Measurements from ENCODE around the gene ZBTB17.

GRCh38 chr1:15992187-15992553 lies 16.3 kb upstream of the ZBTB17 start:
- TF ChIP-seq POLR2A (IDR thresholded peaks at IDR 0.05; ENCODE audit: low read depth, low read length) (no peak), POLR2AphosphoS5 (IDR thresholded peaks at IDR 0.05; ENCODE audit: low read depth, low read length) (no peak)
